IMR-90 (cell line): ENCODE measurements around the gene CNTFR. TPM values are rescaled to one million over a fixed set of nuclear protein-coding genes. Genes with fewer than 3 reads are reported as not detected.

Source experiments
- ATAC-seq: fragments of 200-7000 bp; cut with Tn5 transposase; 2 replicates; pipeline ENCODE4 v1.9.1; 2020; ENCODE audit warnings: low read depth, mild to moderate bottlenecking, moderate library complexity
- BruUV-seq: library from RNA; stranded (reverse); fragments of 400-500 nt; replicated peaks from 2 replicates; lab custom pipeline; 2021; lab: Mats Ljungman, UMichigan
- CTCF ChIA-PET: fragments of 300-600 bp; formaldehyde crosslinking; extraction: SDS; loops from one replicate; lab custom pipeline; 2021; ENCODE audit warnings: antibody characterized with exemption; lab: Yijun Ruan, JAX
- POLR2A ChIA-PET: fragments of 300-600 bp; sonication (Branson Sonifier 250); formaldehyde crosslinking; loops from one replicate; lab custom pipeline; 2022; ENCODE audit warnings: antibody characterized with exemption; ENCODE audit not compliant: unreplicated experiment; lab: Charles Lee
- DNase-seq: peaks from one replicate; pipeline ENCODE4 v3.0.0; 2013
- H2AFZ ChIP-seq: replicated peaks from 2 replicates; pipeline ENCODE3; 2013; ENCODE audit warnings: low read length, mild to moderate bottlenecking; ENCODE audit not compliant: poor library complexity
- H2AK5ac ChIP-seq: 2 replicates; pipeline ENCODE4 v1.6.1; 2013; ENCODE audit warnings: low read depth, low read length, inconsistent platforms
- H2AK9ac ChIP-seq: replicated peaks from 2 replicates; pipeline ENCODE3; 2013; ENCODE audit warnings: mild to moderate bottlenecking, low read depth, low read length, moderate library complexity; ENCODE audit not compliant: poor library complexity
- H2BK120ac ChIP-seq: 2 replicates; pipeline ENCODE4 v1.6.1; 2013; ENCODE audit warnings: low read depth, low read length, inconsistent platforms
- H2BK15ac ChIP-seq: 3 replicates; pipeline ENCODE4 v1.6.1; 2013; ENCODE audit warnings: low read depth, low read length, inconsistent platforms
- H2BK20ac ChIP-seq: 2 replicates; pipeline ENCODE4 v1.6.1; 2013; ENCODE audit warnings: low read depth, mild to moderate bottlenecking, inconsistent platforms, low read length, moderate library complexity
- H2BK5ac ChIP-seq: 2 replicates; pipeline ENCODE4 v1.6.1; 2013; ENCODE audit warnings: mild to moderate bottlenecking, low read depth, low read length, inconsistent platforms; ENCODE audit not compliant: poor library complexity, severe bottlenecking
- H3K14ac ChIP-seq: replicated peaks from 2 replicates; pipeline ENCODE4 v1.6.1; 2013; ENCODE audit warnings: low read depth, low read length, inconsistent platforms
- H3K18ac ChIP-seq: 2 replicates; pipeline ENCODE4 v1.6.1; 2013; ENCODE audit warnings: low read depth, low read length, control low read depth
- H3K23ac ChIP-seq: 2 replicates; pipeline ENCODE4 v1.6.1; 2013; ENCODE audit warnings: low read depth, low read length, inconsistent platforms
- H3K27ac ChIP-seq: 2 replicates; pipeline ENCODE4 v1.5.1; 2013; ENCODE audit warnings: mild to moderate bottlenecking, control low read depth, low read length; ENCODE audit not compliant: insufficient read depth
- H3K27me3 ChIP-seq: 2 replicates; pipeline ENCODE4 v1.6.1; 2013; ENCODE audit warnings: low read length; ENCODE audit not compliant: control insufficient read depth, insufficient read depth
- H3K36me3 ChIP-seq: 2 replicates; pipeline ENCODE4 v1.6.1; 2013; ENCODE audit warnings: low read length, mixed read lengths; ENCODE audit not compliant: control insufficient read depth, insufficient read depth
- H3K4ac ChIP-seq: 2 replicates; pipeline ENCODE4 v1.6.1; 2013; ENCODE audit warnings: low read depth, low read length, inconsistent platforms
- H3K4me1 ChIP-seq: 2 replicates; pipeline ENCODE4 v1.6.1; 2013; ENCODE audit warnings: low read length, mixed read lengths; ENCODE audit not compliant: control insufficient read depth, insufficient read depth
- H3K4me2 ChIP-seq: 2 replicates; pipeline ENCODE4 v1.6.1; 2013; ENCODE audit warnings: low read depth, mild to moderate bottlenecking, control low read depth, low read length, moderate library complexity
- H3K4me3 ChIP-seq: 2 replicates; pipeline ENCODE4 v1.5.1; 2013; ENCODE audit warnings: low read depth, mild to moderate bottlenecking, control low read depth, low read length, moderate library complexity; ENCODE audit not compliant: insufficient read depth
- H3K56ac ChIP-seq: 2 replicates; pipeline ENCODE4 v1.6.1; 2013; ENCODE audit warnings: low read length, inconsistent platforms; ENCODE audit not compliant: insufficient read depth; ENCODE audit errors: extremely low read depth
- H3K79me1 ChIP-seq, 2 experiments: 2 replicates each; pipeline ENCODE4 v1.6.1; 2013; ENCODE audit warnings: low read length in 2 of 2, inconsistent platforms in 1 of 2, low read depth in 1 of 2
- H3K9ac ChIP-seq: 2 replicates; pipeline ENCODE4 v1.6.1; 2013; ENCODE audit warnings: low read depth, low read length, control low read depth
- H3K9me1 ChIP-seq: 2 replicates; pipeline ENCODE4 v1.6.1; 2013; ENCODE audit warnings: low read length, inconsistent platforms; ENCODE audit not compliant: insufficient read depth
- H3K9me3 ChIP-seq: 2 replicates; pipeline ENCODE4 v1.6.1; 2013; ENCODE audit warnings: low read length; ENCODE audit not compliant: control insufficient read depth, insufficient read depth
- H4K20me1 ChIP-seq: 2 replicates; pipeline ENCODE4 v1.6.1; 2013; ENCODE audit warnings: low read length, inconsistent platforms; ENCODE audit not compliant: insufficient read depth
- H4K5ac ChIP-seq: 2 replicates; pipeline ENCODE4 v1.6.1; 2013; ENCODE audit warnings: mild to moderate bottlenecking, low read depth, low read length, control low read depth
- H4K8ac ChIP-seq, 2 experiments: 2 replicates each; pipeline ENCODE4 v1.6.1; 2013; ENCODE audit warnings: low read depth in 2 of 2, low read length in 2 of 2, control low read depth in 1 of 2, inconsistent platforms in 1 of 2
- H4K91ac ChIP-seq: 2 replicates; pipeline ENCODE4 v1.6.1; 2013; ENCODE audit warnings: low read depth, low read length, inconsistent platforms; ENCODE audit not compliant: insufficient read depth
- ELK1 ChIP-seq: fragments of 150-350 bp; IDR thresholded peaks from 2 replicates; pipeline ENCODE4 v1.6.1; 2016; ENCODE audit warnings: low read depth, mild to moderate bottlenecking, low read length, moderate library complexity, borderline replicate concordance
- MAFK ChIP-seq: IDR thresholded peaks from 2 replicates; pipeline ENCODE4 v1.6.1; 2012; ENCODE audit warnings: low read depth, low read length, improper control_type of control experiment
- MXI1 ChIP-seq: IDR thresholded peaks from 2 replicates; pipeline ENCODE4 v1.6.1; 2012; ENCODE audit warnings: low read depth, mild to moderate bottlenecking, low read length, moderate library complexity, borderline replicate concordance
- SMC3 ChIP-seq: fragments of 150-350 bp; IDR thresholded peaks from 2 replicates; pipeline ENCODE4 v1.6.1; 2016; ENCODE audit warnings: low read depth, mild to moderate bottlenecking, antibody characterized with exemption, low read length, moderate library complexity
- WGBS, 2 experiments: methylation state at CpG; one replicate each; pipeline versions ENCODE4 v1.1.5 to v1.1.7; 2013; ENCODE audit warnings: missing lambda C conversion rate in 2 of 2; ENCODE audit not compliant: insufficient read length in 1 of 2; ENCODE audit errors: extremely low coverage in 2 of 2; 5-methylcytosine and 5-hydroxymethylcytosine counted together
- dilution Hi-C: fragments of 300-500 bp; cut with HindIII; formaldehyde crosslinking; loops from one replicate; pipeline ENCODE4 v1.14.3; 2018; ENCODE audit warnings: low sequenced_read_pairs; ENCODE audit not compliant: unreplicated experiment
- in situ Hi-C: fragments of 300-500 bp; cut with MboI; formaldehyde crosslinking; loops from 3 replicates; pipeline ENCODE4 v1.14.3; 2019; ENCODE audit warnings: low sequenced_read_pairs, inconsistent platforms, mixed read lengths
- intact Hi-C: fragments of 100-400 bp; cut with micrococcal nuclease; formaldehyde crosslinking; loops from 2 replicates; pipeline ENCODE4 v1.10.0; 2022
- polyA plus RNA-seq, 3 experiments: library from polyadenylated mRNA; depleted of rRNA; stranded (reverse); fragments of >200 nt; gene quantifications; 2 replicates each; pipeline ENCODE4 v1.2.3, GENCODE V29; 2012; ENCODE audit warnings: low replicate concordance in 1 of 3
- total RNA-seq: library from RNA; depleted of rRNA; stranded (reverse); fragments of >200 nt; gene quantifications from 2 replicates; pipeline ENCODE4 v1.2.3, GENCODE V29; 2012

The CNTFR gene
- total and polyA plus RNA-seq, 2 of the 4 experiments (the other 2 are of a cell fraction) = not detected

GRCh38 chr9:34519321-34520020 lies 70.1 kb downstream of the CNTFR start:
- H2AFZ ChIP-seq = no peak overlapping the region
- H3K18ac ChIP-seq = no peak overlapping the region
- H3K4me3 ChIP-seq = no peak overlapping the region
- no peaks in the 10 kb centered on the region for H3K36me3 ChIP-seq
- no peak overlapping the region for H2BK20ac ChIP-seq
- no peak overlapping the region for H3K56ac ChIP-seq
- BruUV-seq = no TSS peak
- H4K91ac ChIP-seq = no peak overlapping the region
- no peak overlapping the region for H3K27ac ChIP-seq
- DNase-seq = no peak
- H4K8ac ChIP-seq = no peak overlapping the region
- peaks cover 5% of the 10 kb centered on the region for H4K20me1 ChIP-seq
- no CpG with 5 or more reads among the region's 2 CpGs for WGBS, 2 experiments
- H2BK15ac ChIP-seq = no peak overlapping the region
- no peak overlapping the region for H3K14ac ChIP-seq
- no peak overlapping the region for H3K9ac ChIP-seq
- H3K9me3 ChIP-seq = no peaks in the 10 kb centered on the region
- ChIA-PET POLR2A (no interaction called here), CTCF (interaction anchor here (0.6 kb wide), 1 partner anchor 35 kb away, joined by 3 read pairs; no protein-coding TSS in a partner anchor)
- dilution Hi-C loops = no loop called here
- H3K27me3 ChIP-seq = peaks cover 63% of the 10 kb centered on the region
- no peak overlapping the region for H2AK5ac ChIP-seq
- H4K5ac ChIP-seq = no peak overlapping the region
- H3K4me1 ChIP-seq = no peaks in the 10 kb centered on the region
- no peaks in the 10 kb centered on the region for H3K9me1 ChIP-seq
- H3K23ac ChIP-seq = no peak overlapping the region
- no peak for ATAC-seq
- no peak overlapping the region for H3K4me2 ChIP-seq
- in situ Hi-C loops = no loop called here
- H3K4ac ChIP-seq = no peak overlapping the region
- H2BK120ac ChIP-seq = no peak overlapping the region
- no peak for TF ChIP-seq SMC3
- no peak for TF ChIP-seq MAFK
- no peak for TF ChIP-seq ELK1
- TF ChIP-seq MXI1 = no peak
- no peak overlapping the region for H2AK9ac ChIP-seq
- intact Hi-C loops = no loop called here
- H2BK5ac ChIP-seq = no peak overlapping the region
- no peaks in the 10 kb centered on the region for H3K79me1 ChIP-seq
